ENCODE data around the gene IRAK1.
"Not testable (repeated sequence)": the region's sequence is repeated elsewhere in the genome, so short reads cannot be mapped to it uniquely, and the experiment has no call there.

IRAK1 gene

DNA sequence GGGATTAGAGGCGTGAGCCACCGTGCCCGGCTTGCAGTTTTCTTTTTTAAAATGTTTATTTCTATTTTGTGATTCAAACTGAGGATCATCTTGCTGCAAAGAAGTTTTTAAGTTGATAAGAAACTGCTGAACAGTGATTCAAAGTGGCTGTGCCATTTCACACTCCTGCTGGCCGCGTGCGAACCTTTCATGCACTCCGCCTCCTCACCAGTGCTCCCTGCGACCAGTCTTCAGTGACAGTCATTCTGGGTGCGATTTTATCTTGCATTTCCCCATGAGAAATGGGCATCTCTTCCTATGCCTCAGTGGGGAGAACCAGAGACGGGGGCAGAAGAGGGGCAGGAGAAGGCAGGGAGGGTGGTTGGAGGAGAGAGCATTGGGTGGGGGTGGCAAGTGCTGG lies 25.7 kb downstream of the IRAK1 start:
- DNase-seq: no peak

DNA sequence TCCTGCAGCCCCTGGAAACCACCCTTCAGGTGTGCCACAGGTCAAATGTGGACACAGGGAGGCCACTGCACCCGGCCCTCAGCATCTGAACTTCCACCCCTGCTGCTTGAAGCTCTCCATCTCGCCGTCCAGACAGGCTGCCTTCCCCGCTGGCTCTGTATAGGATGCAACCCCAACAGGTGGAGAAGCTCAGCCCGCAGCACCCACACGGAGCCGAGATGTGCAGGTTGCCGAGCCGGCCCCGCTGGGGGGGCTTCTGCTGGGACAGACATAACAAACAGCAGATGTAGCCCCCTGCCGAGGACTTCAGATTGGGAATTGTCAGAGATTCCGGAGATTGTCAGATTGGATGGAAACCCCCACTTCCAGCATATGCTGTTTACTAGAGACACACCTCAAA lies 26.6 kb downstream of the IRAK1 start:
- no peak for DNase-seq

DNA sequence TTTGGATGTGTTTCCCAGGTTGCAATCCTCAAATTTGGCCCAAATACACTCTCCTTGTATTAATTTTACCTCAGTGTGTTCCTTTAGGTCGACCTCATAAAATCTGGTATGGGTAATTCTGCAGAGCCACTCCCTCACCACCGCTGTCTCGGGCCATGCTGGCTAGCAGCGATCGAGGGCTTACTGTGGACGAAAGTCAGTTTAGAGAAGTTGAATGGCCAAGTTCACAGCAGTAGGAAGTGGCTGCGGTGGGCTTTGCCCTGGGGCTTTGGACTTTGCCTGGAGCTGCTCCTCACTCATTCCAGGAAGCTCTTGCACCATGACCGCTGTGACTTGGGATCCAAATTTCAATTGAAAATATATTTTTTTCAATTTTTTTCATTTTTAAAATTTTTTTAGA lies 27.5 kb downstream of the IRAK1 start:
- no peak for DNase-seq

DNA sequence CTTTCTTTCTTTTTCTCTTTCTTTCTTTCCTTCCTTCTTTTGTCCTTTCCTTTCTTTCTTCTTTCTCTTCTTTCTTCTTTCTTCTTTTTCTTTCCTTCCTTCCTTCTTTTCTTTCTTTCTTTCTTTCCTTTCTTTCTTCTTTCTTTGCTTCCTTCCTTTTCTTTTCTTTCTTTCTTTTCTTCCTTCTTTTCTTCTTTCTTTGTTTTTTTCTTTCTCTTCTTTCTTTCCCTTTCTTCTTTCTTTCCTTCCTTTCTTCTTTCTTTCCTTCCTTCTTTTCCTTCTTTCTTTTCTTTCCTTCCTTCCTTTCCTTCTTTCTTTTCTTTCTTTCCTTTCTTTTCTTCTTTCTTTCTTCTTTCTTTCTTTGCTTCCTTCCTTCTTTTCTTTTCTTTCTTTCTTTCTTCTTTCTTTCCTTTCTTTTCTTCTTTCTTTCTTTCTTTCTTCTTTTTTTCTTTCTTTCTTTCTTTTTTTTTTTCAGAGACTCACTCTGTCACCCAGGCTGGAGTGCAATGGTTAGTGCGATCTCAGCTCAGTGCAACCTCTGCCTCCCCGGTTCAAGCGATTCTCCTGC lies 28.6 kb downstream of the IRAK1 start:
- no peak for DNase-seq

DNA sequence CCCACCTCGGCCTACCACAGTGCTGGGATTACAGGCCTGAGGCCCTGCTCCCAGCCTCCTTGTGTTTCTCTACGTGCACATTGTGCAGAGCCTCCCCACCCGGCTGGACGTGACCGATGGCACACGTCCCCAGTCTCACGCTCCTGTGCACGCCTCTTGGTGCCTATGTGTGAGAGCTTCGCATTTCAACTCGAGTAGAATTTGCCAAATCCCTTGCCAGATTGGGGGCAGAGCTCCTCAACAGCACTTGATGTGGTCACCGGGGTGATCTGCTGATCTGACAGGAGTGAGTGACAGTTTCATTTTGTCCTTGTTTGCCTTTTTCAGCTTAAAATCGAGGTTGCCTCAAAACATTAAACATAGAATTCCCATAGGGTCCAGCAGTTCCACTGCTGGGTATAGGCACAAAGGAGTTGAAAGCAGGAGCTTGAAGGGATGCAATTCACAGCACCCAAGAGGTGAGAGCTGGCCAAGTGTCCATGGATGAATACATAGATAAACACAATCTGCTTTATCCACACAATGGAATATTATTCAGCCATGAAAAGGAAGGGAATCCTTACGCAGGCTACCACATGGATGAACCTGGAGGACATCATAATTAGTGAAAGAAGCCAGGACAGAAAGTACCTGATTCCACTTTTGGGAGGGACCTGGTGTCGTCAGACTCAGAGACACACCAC lies 29.6 kb downstream of the IRAK1 start:
- DNase-seq: no peak

DNA sequence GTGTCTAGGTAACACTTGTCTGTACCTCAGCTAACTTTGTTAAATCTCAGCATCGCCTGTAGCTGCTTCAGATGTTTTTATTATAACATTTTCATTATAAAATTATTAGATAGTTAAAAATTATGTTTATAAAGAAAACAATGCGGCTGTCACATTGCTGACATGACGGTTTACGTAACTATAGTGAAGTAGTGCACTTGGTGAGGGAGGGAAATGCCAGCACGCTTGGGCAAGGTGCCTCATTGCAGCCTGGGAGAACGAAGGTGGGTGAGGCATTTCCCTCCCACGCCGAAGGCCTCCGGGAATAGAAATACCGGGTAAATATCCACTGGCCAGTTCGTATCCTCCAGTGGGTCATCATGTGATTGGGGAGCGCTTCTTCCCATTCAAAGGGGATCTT lies 31.2 kb downstream of the IRAK1 start:
- no peak for DNase-seq

DNA sequence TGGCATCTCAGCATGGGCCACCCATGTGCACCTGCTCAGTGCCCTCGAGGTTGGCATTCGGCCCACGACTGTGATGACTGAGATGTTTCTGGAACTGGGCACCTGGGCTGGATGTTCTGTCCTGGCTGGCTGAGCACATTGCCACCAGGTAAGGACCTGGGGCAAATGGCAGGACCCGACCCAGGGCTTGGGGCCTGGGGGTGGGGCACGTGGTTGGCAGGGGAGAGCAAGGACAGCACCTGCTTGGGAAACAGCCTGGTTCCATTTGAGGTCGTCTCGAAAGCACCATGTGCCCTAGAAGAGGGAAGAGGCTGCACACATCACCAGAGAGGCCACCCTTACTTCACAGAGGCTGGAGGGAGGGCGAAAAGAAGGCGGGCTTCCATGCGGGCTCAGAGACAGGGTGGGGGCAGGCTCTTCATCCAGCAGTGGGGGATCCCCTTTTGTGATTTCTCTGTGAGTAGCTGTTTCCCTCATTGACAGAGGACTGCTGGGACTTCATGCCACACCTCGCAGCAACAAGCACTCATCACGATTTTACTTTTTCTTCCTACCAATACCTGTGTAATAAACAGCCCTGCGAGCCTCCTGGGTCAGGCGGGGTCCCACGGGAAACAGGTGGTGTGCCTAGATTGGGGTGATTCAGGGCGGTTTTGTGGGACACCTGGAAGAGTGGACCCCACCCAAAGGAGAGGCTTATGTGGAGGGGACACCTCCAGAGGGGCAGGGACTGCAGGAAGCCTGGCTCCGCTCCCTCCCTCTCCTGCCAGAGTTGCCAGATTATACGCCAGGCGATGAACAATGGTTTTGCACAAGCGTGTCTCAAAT lies 35.1 kb downstream of the IRAK1 start:
- DNase-seq: no peak

DNA sequence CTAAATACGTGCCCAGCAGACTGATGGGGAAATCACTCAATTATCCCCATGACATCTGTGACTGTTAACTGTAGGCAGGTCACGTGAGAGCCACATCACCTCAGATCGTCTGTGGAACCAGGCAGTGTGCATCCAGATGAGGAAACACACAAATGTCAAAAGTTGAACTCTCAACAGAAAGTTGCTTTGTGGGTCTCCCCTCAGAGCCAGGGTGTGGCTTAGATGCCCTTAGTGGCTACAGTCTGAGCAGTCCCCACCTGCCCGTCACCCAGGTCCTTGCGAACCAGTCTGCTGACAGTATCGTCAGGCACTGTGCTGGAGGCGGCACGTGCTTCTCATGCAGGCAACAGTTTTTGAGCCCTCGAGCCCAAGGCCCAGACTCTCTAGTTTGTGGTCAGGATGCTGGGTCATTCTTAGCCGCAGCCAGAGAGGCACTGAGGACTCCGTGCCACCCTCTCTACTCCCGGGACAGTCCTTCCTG lies 36.3 kb downstream of the IRAK1 start:
- DNase-seq: no peak

DNA sequence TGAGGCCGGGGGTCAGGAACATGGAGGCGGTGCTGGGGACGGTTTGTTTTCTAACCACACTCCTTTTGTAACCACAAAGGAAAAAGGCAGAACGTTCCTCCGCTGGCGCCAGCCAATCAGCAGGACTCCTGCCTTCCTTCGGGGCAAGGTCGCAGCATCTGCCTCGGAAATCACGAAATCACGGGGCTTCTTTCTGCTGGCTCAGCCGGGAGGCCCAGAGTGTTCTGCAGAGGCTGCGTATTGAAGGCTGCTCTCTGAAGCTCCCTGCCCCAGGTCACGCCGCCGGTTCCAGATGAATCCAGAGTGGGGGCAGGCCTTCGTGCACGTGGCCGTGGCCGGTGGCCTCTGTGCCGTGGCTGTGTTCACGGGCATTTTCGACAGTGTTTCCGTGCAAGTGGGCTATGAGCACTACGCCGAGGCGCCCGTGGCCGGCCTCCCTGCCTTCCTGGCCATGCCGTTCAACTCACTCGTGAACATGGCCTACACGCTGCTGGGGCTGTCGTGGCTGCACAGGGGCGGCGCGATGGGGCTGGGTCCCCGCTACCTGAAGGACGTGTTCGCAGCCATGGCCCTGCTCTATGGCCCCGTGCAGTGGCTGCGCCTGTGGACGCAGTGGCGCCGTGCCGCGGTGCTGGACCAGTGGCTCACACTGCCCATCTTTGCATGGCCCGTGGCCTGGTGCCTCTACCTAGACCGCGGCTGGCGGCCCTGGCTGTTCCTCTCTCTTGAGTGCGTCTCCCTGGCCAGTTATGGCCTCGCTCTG lies 37.8 kb downstream of the IRAK1 start:
- no peak for DNase-seq

DNA sequence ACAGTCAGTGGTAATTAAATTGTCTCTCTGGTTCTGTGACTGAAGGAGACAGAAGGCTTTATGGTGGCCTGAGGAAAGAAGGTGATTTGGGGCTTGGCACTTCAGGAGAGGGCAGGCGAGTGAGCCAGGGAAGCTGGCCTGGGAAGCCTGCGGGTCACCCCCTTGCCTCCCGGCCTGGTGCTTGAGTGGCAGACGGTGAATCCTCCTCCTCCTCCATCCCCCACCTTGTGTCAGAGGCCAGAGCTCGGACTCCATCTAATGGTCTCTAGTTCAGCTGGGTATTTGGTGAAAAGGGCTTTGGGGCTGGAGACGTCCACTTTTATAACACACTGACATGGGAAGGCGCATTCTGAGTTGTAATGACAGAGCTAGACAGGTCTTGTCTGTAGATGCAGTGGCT lies 38.5 kb downstream of the IRAK1 start:
- no peak for DNase-seq

DNA sequence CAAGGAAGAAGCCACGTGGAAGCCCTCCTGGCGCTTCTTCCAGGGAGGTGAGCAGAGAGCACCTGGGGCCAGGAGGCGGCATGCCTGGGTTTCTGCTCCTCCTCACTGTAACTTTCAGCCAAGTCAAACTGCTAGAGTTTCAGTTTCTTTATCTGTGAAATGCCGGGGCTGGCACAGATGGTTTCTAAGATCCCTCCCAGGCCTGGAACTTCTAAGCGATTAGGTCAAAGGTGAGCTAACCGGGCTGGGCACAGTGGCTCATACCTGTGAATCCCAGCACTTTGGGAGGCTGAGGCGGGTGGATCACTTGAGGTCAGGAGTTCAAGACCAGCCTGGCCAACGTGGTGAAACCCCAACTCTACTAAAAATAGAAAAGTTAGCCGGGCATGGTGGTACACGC lies 39.3 kb downstream of the IRAK1 start:
- DNase-seq: not testable (repeated sequence)

DNA sequence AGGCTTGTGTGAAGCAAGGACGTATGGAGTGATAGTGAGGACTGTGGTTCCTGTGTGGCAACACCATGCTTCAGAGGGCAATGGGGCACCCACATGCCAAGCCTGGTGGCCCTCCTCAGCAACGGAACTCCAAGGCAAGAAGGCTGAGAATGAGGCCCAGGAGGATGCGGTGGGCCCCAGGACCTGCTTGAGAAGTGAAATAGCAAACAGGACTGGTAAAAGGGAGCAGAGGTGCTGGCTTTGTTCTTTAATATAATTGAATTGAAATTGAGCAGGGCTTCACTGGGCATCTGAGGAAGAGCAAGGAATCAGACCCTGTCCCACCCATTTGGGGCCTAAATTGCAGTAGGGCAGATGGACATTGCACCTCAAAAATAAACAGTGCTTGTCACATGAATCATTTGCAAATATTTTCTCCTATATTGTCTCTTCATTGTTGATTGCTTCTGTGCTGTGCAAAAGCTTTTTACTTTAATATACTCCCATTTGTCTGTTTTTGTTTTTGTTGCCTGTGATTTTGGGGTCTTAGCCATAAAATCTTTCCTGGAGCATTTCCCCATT lies 44.9 kb downstream of the IRAK1 start:
- DNase-seq: no peak

DNA sequence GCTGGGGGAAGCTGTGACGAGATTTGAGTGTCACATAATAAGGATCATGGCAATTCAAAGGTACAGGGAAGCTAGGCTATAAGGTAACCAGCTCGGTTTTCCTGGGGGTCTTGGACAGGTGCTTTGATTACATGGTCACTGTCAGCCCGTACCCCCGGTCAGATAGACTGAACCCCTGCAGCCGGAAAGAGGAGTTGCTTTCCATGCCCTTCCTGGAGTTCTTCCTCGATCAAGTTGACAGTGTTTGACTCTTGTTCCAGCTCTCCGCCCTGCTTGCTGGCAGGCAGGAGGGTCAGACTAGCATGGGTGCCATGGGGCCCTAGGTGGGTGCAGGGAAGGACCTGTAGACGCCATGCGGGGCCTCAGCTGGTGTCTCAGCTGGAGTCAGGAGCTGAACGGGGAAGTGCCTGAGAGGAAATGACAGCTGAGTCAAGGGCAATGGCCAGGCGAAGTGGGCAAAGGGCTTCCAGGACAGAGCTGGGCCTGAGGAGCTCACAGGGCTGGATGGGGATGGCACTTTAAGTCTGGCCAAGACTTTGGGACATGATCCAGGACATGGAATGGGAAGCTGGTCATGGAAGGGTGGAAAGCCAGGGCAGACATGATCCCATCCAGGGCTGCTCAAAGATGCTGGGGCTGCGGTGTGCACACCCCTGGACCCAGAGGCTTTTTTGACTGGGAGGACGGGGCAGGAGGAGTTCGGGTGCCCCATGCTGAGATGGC lies 45.5 kb downstream of the IRAK1 start:
- no peak for DNase-seq

DNA sequence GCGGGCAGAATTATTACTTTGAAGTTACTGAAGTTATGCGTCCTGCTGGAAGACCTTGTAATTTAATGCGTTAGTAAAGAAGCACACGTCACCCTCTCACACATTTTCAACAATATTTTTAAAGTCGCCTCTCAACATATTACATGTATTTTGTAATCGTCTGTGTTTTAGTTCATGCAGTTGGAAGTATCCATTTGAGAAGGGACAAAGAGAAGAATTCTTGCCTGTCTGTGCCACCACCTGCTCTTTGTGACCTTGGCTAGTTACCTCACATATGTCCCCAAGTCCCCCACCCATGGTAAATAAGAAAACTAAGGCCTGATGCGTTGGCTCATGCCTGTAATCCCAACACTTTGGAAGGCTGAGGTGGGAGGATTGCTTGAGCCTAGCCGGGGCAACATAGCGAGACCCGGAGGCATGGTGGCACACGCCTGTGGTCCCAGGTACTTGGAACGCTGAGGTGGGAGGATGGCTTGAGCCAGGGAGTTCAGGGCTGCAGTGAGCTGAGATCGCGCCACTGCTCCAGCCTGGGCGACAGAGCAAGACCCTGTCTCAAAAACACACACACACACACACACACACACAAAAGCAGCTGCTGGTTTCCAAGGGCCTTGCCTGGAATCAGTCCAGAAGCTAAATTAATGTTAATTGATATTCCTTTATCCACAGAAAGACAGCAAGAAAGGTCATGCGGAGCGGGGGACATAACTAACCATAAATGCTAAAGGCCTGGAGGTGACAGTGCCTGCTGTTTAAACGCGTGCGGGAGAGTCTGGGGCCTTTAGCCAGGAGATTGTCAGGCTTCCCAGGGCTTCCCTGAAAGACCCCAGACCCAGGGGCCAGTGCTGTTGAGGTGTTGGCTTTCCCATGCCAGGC lies 46.3 kb downstream of the IRAK1 start:
- DNase-seq: no peak

DNA sequence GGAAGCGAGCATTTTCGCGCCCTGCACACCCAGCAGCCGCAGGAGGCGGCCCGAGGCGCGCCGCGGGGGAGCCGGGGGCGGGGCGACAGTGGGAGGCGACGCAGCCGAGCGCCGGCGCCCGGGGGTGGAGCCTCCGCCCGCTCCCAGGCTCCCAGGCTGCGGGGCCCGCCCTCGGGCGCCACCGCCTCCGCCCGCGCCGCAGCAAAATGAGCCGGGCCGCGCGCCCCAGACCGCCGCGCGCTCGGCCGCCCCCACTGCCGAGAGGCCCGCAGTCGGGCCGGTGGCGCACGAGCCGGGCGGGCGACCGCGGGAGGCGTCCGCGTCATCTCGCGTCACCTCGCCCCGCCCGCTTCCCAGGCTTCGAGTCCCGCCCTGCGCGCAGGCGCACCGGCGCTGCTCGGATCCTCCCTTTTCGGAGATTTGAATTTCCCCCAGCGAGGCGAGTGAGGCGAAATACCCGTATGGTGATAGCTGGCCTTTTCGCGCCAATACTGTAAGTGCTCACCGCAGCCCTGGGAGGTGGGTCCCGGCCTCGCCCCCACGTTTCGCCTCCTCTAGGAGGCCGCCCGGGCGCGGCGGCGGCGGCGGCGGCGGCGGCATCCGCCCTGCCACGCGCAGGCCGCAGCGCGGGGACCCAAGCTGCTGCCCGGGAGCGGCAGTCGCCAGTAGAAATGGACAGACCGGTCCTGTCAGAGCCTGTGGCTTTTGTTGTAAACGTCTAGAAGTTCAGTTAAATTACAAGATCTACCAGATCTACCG lies 47.2 kb downstream of the IRAK1 start, which contains the start of gene TMEM187:
TMEM187 (plus strand) TSS at position 387 of the 759 bp plus-strand sequence. CDS start 9,309 bp downstream, outside the sequence.
- DNase-seq: peak; percentile 66 to 77 (median 72)

DNA sequence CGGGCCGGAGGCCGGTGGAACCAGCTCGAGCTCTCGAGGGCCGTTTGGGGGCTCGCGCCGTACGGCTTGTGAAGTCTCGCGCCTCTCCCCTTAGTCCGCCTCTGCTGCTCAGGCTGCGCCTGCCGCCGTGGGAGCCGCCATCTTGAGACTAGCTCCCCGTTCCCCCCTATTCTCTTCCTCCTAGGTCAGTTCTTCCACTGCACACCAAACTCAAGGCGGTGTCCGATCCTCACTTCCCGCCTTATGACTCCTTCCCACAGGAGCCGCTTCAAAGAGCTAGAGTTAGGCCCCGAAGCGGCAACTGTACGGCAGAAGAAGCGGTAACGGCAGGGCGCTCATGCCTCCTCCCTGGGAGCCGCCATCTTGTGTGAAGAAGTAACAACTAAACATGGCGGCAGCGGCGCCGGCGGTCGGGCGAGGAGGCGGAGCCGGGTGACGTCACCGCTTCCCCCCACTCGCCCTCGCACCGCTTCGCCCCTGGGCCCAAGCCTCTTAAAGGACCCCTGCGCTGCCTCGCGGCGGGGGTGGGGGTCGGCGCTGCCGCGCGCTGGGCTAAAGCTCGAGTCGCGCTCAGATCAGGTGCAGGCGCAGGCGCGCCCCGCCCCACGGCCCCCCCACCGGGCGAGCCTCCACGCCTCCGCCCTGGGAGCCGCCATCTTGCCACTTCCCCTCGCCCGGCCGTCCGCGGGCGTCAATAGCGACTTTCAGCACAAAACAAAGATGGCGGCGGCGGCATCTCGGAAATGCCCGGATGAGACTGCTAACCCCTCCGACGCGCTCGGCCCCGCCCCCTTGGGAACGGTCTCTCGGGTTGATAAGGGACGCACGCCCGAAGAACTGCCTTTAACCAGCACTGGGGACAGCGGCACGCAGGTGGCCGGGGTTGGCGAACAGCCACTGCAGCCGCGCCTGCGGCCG lies 48.0 kb downstream of the IRAK1 start, which contains the start of gene HCFC1:
HCFC1 (minus strand) TSS at position 369 of the 918 bp plus-strand sequence. CDS start 978 bp downstream, outside the sequence.
- DNase-seq: peak; percentile 69 to 83 (median 78)

DNA sequence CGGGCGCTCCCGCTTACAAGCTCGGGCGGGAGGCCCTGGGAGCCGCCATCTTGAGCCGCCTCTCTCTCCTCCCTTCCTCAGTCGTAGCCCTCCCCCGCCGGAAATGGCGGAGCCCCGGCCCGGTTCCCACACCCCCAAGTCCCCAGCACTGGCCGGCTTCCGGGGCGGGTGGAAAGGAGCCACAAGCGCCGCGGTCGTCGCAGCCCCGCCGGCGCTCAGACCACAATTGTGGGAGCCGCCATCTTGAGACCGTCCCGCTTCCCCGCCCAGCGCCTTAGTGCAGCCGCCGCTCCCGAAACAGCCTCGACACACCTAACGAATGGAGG lies 48.6 kb downstream of the IRAK1 start:
- peak; percentile 61 to 78 (median 70) for DNase-seq

DNA sequence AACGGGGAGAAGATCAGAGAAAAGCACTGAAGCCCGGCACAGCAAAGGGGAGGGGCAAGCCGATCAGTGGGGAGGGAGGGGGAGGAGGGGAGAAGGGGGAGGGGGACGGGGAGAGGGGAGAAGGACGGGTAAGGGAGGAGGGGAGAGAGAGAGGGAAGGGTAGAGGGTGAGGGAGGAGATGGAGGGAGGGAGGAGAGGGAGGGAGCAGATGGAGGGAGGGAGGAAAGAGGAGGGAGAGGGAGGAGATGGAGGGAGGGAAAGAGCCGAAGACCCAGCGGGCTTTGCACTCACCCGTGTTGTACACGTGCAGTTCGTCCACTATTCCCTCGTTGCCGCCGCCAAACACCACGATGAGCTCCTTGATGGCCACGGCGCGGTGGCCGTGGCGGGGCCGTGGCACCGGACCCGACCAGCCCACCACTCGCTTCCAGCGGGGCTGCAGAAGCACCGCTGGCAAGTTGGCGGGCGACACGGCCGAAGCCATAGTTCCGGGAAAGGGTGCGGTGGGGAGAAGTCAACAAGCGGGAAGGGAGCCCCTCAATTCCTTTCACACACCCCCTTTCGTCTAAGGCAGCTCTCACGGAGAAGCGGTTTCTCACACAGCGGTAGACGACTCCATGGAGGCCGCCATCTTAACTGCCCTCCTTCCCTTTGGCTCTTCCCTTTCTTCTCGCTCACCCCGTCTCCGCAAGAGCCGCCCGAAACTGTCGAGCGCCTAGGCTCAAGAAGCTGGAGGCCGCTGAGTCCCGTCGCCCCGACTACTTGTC lies 49.2 kb downstream of the IRAK1 start:
- no peak for DNase-seq

Measured in activated CD4-positive, CD25-positive, alpha-beta regulatory T cell (primary cell).